Measurements from ENCODE around the gene METRN.
"Not testable (repeated sequence)": the region's sequence is repeated elsewhere in the genome, so short reads cannot be mapped to it uniquely, and the experiment has no call there.

Gene METRN

GRCh38 chr16:682493-683395 lies 32.2 kb upstream of the METRN start:
- Mint-ChIP-seq H3K4me1 (peaks cover 34% of the 10 kb centered on the region), H3K36me3 (ENCODE audit: low read depth) (peaks cover 20% of the 10 kb centered on the region), H3K4me3 (peak overlapping the region; percentile 82), H3K9me3 (no peaks in the 10 kb centered on the region), H3K27ac (peak overlapping the region; percentile 54), H3K27me3 (no peaks in the 10 kb centered on the region)
- no peak for DNase-seq
- no peak for ATAC-seq

DNA sequence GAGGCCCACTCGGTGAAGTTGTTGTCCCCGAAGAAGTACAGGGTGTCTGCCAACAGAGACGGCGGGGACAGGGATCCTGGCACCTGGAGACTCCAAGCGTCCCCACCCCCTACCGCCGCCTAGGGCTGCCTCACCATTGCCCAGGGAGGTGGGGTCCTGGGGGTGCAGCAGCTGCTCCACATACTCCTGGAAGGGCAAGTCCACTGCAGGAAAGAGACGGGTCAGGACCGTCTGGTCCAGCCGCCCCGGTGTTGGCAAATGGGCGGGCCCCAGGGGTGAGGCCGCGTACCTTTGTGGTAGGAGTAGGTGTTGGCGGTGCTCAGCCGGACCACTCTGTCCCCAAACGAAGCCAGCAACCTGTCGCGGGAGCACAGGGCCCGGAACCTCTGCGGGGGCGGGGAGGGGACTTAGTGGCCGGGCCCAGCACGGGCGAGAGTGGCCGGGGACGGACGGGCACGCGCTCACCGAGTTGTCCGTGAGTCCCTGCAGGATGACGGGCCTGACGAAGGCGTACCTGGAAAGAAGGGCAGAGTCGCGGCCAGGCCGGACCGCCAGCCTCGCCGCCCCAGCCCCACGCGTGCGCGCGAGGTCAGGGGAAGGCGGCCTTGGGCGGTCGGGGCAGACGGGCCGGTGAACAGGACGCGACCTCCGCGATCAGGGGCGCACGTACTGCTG lies 31.4 kb upstream of the METRN start:
- Mint-ChIP-seq H3K27me3 (no peaks in the 10 kb centered on the region), H3K4me1 (peaks cover 36% of the 10 kb centered on the region), H3K9me3 (no peaks in the 10 kb centered on the region), H3K36me3 (ENCODE audit: low read depth) (peaks cover 20% of the 10 kb centered on the region), H3K4me3 (peak overlapping the region; percentile 82), H3K27ac (peak overlapping the region; percentile 54)
- ATAC-seq = no peak
- peak; percentile 31 for DNase-seq

- H3K4me1 Mint-ChIP-seq = peaks cover 41% of the 10 kb centered on the region
Observed at GRCh38 chr16:684071-684794, 30.7 kb upstream of the METRN start, which contains the start of gene JMJD8. Gene JMJD8, minus strand, starts transcription at chr16:684334. Its CDS starts 15 bp downstream, at chr16:684319.

DNA sequence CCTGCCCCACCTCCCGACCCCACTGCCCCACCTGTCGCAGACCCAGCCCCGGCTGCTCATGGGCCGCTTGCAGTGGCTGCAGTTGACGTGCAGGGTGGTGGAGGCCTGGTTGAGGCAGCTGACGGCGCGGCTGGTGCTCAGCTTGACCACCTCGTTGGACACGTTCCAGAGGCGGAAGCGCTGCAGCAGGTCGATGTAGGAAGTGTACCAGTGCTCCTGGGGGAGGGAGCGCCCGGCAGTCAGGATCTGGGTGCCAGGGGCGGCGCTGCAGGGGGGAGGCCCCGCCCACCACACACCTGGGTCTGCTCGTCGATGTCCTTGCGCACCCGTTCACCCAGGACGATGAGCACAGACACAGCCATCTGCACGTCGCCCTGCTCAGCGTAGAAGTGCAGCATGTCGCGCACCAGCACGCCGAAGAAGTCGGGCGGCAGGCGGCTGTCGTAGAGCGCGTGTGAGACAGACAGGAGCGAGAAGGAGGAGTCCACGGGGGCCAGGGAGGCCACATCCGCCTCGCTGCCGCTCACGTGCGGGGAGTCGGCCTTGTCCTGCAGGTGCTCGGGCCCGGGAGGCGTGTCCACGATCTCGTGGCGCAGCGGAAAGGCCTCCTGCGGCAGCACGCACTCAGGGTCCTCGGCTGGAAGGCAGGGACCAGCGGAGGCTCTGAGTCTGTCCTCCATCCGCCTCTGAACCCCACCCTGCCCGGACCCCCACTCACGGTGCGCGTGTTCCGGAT lies 29.8 kb upstream of the METRN start:
- Mint-ChIP-seq H3K27ac (no peak overlapping the region), H3K4me1 (peaks cover 41% of the 10 kb centered on the region), H3K9me3 (no peaks in the 10 kb centered on the region), H3K27me3 (no peaks in the 10 kb centered on the region), H3K4me3 (no peak overlapping the region), H3K36me3 (ENCODE audit: low read depth) (peaks cover 20% of the 10 kb centered on the region)
- ATAC-seq (no peak), DNase-seq (no peak)

More at GRCh38 chr16:684071-684794, 30.7 kb upstream of the METRN start, which contains the start of gene JMJD8:
- Mint-ChIP-seq H3K4me3 (peak within 1 kb of the TSS; percentile 82), H3K27me3 (no peaks in the 10 kb centered on the region), H3K9me3 (no peaks in the 10 kb centered on the region), H3K36me3 (ENCODE audit: low read depth) (peaks cover 20% of the 10 kb centered on the region), H3K27ac (peak within 1 kb of the TSS; percentile 54)
- DNase-seq (peak; percentile 99), ATAC-seq (peak; percentile 83)

DNA sequence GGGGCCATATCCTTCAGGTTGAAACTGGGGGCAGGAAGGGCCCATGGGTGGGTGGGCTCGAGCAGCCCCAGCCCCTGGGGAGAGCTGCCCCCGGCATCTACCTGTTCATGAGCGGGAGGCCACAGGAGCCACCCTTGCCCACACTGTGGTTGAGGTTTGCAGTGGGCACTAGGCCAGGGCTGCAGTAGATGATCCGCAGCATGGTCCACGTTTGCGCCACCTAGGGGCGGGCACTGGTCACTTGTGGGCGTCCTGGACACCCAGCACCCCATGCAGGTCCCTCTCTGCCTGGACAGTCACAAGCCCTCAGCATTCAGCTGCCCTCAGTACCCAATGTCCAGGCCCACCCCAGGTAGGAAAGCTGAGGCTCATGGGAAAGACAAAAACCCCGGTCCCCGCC lies 29.0 kb upstream of the METRN start:
- DNase-seq (peak; percentile 46), ATAC-seq (no peak)
- no peak overlapping the region for H3K4me3 Mint-ChIP-seq
- H3K36me3 Mint-ChIP-seq (ENCODE audit: low read depth) = peaks cover 19% of the 10 kb centered on the region
- no peaks in the 10 kb centered on the region for H3K27me3 Mint-ChIP-seq
- H3K4me1 Mint-ChIP-seq = peaks cover 42% of the 10 kb centered on the region
- peak overlapping the region; percentile 11 for H3K27ac Mint-ChIP-seq
- no peaks in the 10 kb centered on the region for H3K9me3 Mint-ChIP-seq

- peaks cover 35% of the 10 kb centered on the region for H3K4me1 Mint-ChIP-seq
- DNase-seq (no peak), ATAC-seq (no peak)
- no peaks in the 10 kb centered on the region for H3K27me3 Mint-ChIP-seq
- peaks cover 14% of the 10 kb centered on the region for H3K36me3 Mint-ChIP-seq (ENCODE audit: low read depth)
- H3K27ac Mint-ChIP-seq = no peak overlapping the region
- H3K4me3 Mint-ChIP-seq = no peak overlapping the region
- H3K9me3 Mint-ChIP-seq = no peaks in the 10 kb centered on the region
Observed at GRCh38 chr16:686459-687260, 28.3 kb upstream of the METRN start.

- Mint-ChIP-seq H3K27ac (no peak overlapping the region), H3K4me3 (no peak overlapping the region), H3K9me3 (no peaks in the 10 kb centered on the region), H3K4me1 (peaks cover 27% of the 10 kb centered on the region), H3K36me3 (ENCODE audit: low read depth) (peaks cover 7% of the 10 kb centered on the region), H3K27me3 (no peaks in the 10 kb centered on the region)
- DNase-seq (no peak), ATAC-seq (no peak)
Observed at GRCh38 chr16:687499-687898, 27.4 kb upstream of the METRN start.

GRCh38 chr16:689175-689897 lies 25.6 kb upstream of the METRN start:
- DNase-seq (no peak), ATAC-seq (no peak)
- Mint-ChIP-seq H3K4me1 (peaks cover 19% of the 10 kb centered on the region), H3K9me3 (no peaks in the 10 kb centered on the region), H3K27ac (peak overlapping the region; percentile 81), H3K4me3 (peak overlapping the region; percentile 86), H3K27me3 (peaks cover 3% of the 10 kb centered on the region), H3K36me3 (ENCODE audit: low read depth) (peaks cover 3% of the 10 kb centered on the region)

GRCh38 chr16:691242-691641 lies 23.7 kb upstream of the METRN start:
- Mint-ChIP-seq H3K4me1 (peaks cover 23% of the 10 kb centered on the region), H3K4me3 (peak overlapping the region; percentile 36)
- H3K9me3 Mint-ChIP-seq; H3K27ac Mint-ChIP-seq; H3K27me3 Mint-ChIP-seq; ATAC-seq; H3K36me3 Mint-ChIP-seq (ENCODE audit: low read depth); DNase-seq: not testable (repeated sequence)

GRCh38 chr16:692356-693108 lies 22.4 kb upstream of the METRN start:
- ATAC-seq (no peak), DNase-seq (no peak)
- Mint-ChIP-seq H3K4me1 (peaks cover 23% of the 10 kb centered on the region), H3K27me3 (peaks cover 6% of the 10 kb centered on the region), H3K27ac (no peak overlapping the region), H3K9me3 (no peaks in the 10 kb centered on the region), H3K36me3 (ENCODE audit: low read depth) (no peaks in the 10 kb centered on the region), H3K4me3 (no peak overlapping the region)

- no peak overlapping the region for H3K27ac Mint-ChIP-seq
- H3K4me3 Mint-ChIP-seq = no peak overlapping the region
- H3K36me3 Mint-ChIP-seq (ENCODE audit: low read depth) = no peaks in the 10 kb centered on the region
- H3K9me3 Mint-ChIP-seq = no peaks in the 10 kb centered on the region
- ATAC-seq (no peak), DNase-seq (no peak)
- peaks cover 22% of the 10 kb centered on the region for H3K4me1 Mint-ChIP-seq
- H3K27me3 Mint-ChIP-seq = peaks cover 6% of the 10 kb centered on the region
Observed at GRCh38 chr16:693364-693763, 21.6 kb upstream of the METRN start.

DNA sequence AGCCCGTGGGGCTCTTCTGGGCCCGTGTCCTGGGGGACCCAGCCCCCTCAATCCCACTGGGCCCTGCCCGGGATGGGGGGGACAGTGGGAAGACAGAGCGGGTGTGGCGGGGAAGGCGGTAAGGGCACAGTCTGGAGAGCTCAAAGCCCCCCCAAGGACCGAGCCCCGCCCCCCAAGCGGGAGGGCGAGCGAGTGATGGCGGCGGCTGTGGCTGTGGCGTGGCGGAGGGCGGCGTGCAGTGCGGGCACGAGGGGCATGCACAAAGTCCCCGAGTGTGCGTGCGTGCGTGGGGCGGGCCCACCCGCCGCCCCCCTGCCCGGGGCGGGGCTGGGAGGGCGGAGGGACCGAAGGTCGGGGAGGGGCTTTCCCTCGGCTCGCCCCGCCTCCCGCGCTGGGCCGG lies 21.2 kb upstream of the METRN start:
- ATAC-seq = no peak
- no peak for DNase-seq
- Mint-ChIP-seq H3K27me3 (peaks cover 6% of the 10 kb centered on the region), H3K4me1 (peaks cover 18% of the 10 kb centered on the region), H3K4me3 (no peak overlapping the region), H3K27ac (no peak overlapping the region), H3K36me3 (ENCODE audit: low read depth) (no peaks in the 10 kb centered on the region), H3K9me3 (no peaks in the 10 kb centered on the region)
